ENCODE data around the gene TOX4.

DNA sequence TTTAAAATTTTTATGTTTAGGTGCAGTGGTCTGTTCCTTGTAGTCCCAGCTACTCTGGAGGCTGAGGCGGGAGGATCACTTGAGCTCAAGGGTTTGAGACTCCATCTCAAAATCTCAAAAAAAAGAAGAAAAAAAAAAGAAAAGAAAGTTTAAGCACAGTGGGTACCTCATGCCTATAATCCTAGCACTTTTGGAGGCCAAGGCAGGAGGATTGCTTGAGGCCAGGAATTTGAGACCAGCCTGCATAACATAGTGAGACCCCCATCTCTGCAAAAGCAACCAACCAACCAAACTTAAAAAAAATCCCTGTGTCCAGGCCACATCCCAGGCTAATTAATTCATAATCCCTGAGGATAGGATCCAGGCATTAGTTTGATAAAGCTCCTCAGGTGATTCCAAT is 52.5 kb downstream of the TOX4 start:
- no peak for TF ChIP-seq EZH2 (IDR thresholded peaks at IDR 0.05; ENCODE audit: borderline replicate concordance, low read length)
- TF ChIP-seq CTCF (conservative IDR thresholded peaks at IDR 0.05 in 1 of 2, IDR thresholded peaks at IDR 0.05 in 1 of 2; ENCODE audit: extremely low read depth in 1 of 2, insufficient read depth in 1 of 2, low read depth in 1 of 2, low read length in 2 of 2), result no peak

Measured in mammary epithelial cell (primary cell).